ENCODE data around the gene IGLL5.
A peak's percentile ranks its signal among the peaks of the same experiment; 100 is the strongest.

The IGLL5 gene

DNA sequence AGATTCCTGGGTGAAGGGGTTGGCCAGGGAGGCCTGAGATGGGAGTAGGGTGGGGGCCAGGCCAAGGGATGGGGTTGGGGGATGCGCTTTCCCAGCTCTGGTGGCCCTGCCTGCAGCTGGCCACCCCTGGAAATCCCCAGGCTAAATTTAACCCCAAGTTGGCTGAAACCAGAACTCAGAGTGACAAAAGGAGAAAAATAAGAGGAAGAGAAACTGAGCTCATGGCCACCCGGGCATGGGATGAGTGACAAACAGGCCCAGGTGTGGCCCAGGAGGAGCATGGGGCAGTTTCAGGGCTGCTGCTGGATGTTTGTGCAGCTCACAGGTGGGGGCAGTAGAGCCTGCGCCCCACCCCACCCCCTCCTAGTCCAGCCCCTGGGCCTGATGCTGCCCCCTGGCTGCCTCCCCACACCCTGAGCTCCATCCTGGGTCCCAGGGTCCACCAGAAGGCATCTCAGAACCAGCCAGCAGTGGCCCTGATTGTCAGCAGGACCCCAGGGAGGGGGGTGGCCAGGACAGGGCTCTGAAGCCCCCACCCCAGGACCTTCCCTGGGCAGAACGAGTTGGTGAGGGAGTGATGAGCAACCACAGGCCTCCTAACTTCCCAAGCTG lies 48.0 kb downstream of the IGLL5 start:
- H3K4me3 ChIP-seq (ENCODE audit: low read depth, low read length): no peak overlapping the region
- TF ChIP-seq, protein P1, sequence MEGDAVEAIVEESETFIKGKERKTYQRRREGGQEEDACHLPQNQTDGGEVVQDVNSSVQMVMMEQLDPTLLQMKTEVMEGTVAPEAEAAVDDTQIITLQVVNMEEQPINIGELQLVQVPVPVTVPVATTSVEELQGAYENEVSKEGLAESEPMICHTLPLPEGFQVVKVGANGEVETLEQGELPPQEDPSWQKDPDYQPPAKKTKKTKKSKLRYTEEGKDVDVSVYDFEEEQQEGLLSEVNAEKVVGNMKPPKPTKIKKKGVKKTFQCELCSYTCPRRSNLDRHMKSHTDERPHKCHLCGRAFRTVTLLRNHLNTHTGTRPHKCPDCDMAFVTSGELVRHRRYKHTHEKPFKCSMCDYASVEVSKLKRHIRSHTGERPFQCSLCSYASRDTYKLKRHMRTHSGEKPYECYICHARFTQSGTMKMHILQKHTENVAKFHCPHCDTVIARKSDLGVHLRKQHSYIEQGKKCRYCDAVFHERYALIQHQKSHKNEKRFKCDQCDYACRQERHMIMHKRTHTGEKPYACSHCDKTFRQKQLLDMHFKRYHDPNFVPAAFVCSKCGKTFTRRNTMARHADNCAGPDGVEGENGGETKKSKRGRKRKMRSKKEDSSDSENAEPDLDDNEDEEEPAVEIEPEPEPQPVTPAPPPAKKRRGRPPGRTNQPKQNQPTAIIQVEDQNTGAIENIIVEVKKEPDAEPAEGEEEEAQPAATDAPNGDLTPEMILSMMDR (IDR thresholded peaks at IDR 0.05; ENCODE audit: borderline replicate concordance, insufficient read depth, low read depth, low read length): peak; percentile 58

DNA sequence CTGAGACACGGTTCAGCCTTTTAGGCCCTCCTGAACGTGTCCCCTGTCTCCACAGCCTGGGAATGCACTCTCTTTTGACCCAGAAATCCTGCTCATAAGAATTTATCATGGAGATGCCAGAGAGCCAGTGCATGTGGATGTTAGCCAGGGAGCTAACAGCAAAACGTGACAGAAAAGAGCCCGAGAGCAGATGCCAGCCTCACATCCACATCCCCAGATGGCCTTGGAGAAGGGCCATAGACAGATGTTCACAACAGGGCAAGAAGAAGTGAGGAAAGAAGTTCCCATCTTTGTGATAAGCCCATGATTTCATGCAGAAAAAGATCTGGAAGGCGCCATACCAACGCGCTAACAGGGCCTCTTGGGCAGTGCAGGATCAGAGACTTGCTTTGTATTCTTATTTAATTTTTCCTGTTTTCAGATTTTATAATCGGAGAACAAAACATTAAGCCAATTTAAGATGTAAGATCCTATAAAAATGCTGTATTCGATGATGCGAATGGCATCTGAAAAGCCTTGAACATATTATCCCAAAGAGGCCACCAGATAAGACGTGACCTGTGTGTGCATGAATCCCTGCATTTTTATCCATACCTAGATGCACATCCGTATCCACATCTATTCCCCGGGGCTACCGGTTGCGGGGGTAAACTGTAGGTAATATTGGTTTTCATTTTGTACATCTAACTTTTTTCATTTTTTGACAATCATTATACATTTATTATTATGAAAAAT lies 48.7 kb downstream of the IGLL5 start:
- H3K4me3 ChIP-seq (ENCODE audit: low read depth, low read length): no peak overlapping the region
- TF ChIP-seq, protein P1 (IDR thresholded peaks at IDR 0.05; ENCODE audit: borderline replicate concordance, insufficient read depth, low read depth, low read length): no peak

DNA sequence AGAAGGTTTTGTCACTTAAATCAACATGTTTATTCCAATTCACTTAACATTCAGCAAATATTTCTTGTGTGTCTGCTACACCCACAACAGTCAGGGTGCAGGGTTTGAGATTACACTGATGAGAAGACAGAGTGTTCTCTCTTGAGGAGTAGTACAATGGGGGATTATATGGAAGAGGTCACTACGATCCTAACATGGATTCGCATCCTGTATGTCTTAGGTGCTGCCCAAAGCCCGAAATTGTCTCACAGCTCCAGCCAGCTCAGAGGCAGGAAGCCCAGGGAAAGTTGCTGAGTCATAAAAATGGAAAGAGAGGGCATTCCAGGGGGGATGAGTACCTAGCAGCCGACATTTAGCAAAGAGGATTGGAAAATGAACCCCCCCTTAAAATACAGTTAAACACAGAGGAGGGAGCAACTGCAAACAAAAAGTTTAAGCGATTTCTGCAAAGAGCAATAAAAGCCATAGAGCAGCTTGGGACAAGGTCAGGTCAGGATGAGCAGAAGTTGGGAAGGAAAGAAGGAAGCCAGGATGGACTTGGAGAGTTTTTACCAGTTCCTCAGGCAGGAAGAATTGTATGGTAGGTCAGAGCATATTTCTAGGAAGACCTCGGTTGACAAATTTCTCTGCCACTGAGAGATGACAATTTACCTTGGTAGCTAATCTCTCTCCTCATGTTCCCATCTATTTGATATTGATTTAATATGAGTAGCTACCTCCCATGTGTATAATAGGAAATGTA lies 49.5 kb downstream of the IGLL5 start:
- TF ChIP-seq, protein P1 (IDR thresholded peaks at IDR 0.05; ENCODE audit: borderline replicate concordance, insufficient read depth, low read depth, low read length): no peak
- H3K4me3 ChIP-seq (ENCODE audit: low read depth, low read length): no peak overlapping the region

DNA sequence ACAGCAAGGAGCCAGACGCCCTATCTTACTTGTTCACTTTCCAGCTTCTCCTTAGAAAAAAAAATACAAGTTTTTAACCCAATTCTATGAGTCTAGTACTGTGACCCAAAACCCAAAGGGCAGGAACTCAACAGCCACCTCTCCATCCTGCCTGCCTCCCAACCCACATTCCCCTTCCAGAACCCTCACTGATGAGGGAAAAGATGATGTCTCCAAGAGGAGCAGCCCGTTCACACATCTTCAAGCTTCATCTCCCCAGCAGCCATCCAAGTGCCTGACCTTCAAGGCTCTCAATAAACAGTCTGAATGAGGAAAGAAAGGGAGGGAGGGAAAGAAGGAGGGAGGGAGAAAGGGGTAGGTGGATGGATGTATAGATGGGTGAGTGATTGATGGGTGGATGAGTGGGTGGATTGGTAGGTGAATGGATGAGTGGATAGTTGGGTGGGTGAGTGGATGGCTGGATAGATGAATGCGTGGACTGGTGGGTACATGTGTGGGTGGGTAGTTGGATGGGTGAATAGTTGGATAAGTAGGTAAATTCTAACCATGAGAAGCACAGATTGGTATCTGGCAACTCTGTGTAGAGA lies 50.4 kb downstream of the IGLL5 start:
- TF ChIP-seq, protein P1 (IDR thresholded peaks at IDR 0.05; ENCODE audit: borderline replicate concordance, insufficient read depth, low read depth, low read length): no peak
- no peak overlapping the region for H3K4me3 ChIP-seq (ENCODE audit: low read depth, low read length)

DNA sequence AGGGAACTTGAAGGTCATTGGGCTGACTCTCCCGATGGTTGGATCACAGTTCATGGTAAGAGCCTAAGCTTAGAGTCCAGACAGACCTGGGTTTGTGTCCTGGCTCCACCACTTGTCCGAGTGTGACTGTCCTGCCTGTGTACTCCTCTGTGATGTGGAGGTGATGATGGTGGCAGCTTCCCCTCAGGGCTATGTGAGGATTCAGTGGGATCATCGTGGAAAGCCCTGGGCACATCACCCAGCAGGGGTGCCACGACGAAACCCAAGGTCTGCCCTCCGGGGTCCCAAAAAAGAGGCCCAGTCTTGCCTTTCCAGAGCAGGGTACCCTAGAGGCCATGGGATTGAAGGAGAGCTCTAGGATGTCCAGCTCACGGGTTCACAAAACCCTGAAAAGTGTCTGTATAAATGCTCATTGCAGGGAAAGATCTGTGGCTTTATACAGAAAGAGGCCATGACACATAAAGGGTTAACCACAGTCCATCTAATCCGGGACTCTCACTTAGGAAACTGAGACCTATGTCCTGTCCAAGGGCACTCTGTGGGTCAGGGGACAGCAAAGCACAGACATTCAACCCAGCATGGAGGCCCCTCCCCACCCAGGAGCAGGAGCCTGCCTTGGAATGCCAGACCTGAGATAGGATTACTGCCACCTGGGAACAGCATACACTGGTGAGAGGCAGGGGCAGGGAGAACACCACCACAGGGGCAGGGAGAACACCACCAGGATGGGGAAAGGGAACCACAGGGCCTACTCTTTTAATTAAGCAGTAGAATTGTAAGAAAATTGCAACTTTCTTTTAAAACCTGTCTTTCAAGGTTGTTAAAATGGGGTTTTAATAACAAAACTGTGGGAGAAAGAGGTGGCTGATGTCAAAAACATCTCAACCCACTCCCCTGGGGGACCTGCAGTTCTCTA lies 51.3 kb downstream of the IGLL5 start:
- H3K4me3 ChIP-seq (ENCODE audit: low read depth, low read length): no peak overlapping the region
- TF ChIP-seq, protein P1 (IDR thresholded peaks at IDR 0.05; ENCODE audit: borderline replicate concordance, insufficient read depth, low read depth, low read length): no peak

DNA sequence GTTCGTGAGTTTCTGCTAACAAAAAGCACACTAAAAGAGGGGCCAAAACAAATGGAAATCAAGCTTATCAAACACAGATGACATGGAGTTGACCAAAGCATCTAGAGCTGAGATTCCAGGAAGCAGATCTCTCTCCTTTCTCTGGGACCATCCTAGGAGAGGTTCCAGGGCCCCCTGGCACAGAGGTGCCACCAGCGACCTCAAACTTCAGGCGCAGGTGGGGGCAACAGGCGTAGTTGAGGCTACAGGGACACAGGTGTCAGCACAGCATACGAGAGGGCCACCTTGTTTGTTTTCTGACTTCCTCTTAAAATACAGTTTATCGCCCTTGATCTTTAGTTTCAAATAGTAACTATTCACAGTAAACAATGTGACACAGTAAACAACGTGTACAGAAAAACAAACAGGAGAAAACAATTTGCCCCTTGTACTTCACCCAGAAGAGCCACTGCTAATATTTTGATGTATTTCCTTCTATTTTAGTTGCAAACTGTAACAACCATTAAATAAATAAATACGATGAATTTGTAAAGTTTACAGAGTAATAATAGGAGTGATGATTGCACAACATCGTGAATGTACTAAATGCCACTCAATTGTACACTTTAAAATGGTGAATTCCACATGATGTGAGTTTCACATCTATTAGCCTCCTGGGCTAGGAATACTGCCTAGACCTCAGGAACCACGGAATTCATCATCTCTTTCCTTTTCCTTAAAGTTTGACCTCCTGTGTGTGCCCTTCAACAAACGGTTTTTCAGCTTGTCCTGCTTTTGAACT lies 52.2 kb downstream of the IGLL5 start:
- no peak overlapping the region for H3K4me3 ChIP-seq (ENCODE audit: low read depth, low read length)
- TF ChIP-seq, protein P1 (IDR thresholded peaks at IDR 0.05; ENCODE audit: borderline replicate concordance, insufficient read depth, low read depth, low read length): no peak

Measured in GM12875 (cell line).